Sigmoid colon (tissue), 7 donors: ENCODE measurements around the gene WDR37. TPM values are rescaled to one million over a fixed set of nuclear protein-coding genes. Genes with fewer than 3 reads are reported as not detected.

Source experiments
- DNase-seq: peaks from one replicate; pipeline ENCODE4 v3.0.0-alpha.2; 2019
- H3K27ac ChIP-seq, 4 donors: fragments of 200-600 bp; sonication (generic); one replicate each; pipeline ENCODE4 v1.5.1; 2016 to 2019; ENCODE audit warnings: mild to moderate bottlenecking in 1 of 4
- H3K27me3 ChIP-seq, 3 donors: fragments of 200-600 bp; sonication (generic); one replicate each; pipeline ENCODE4 v1.5.1; 2019; ENCODE audit warnings: mild to moderate bottlenecking in 1 of 3
- H3K36me3 ChIP-seq, 4 donors: fragments of 200-600 bp; sonication (generic); one replicate each; pipeline ENCODE4 v1.5.1; 2016 to 2019
- H3K4me1 ChIP-seq, 4 donors: fragments of 200-600 bp; sonication (generic); one replicate each; pipeline ENCODE4 v1.5.1; 2017 to 2019
- H3K4me3 ChIP-seq, 4 donors: fragments of 200-600 bp; sonication (generic); one replicate each; pipeline ENCODE4 v1.5.1; 2017 to 2019; ENCODE audit warnings: mild to moderate bottlenecking in 2 of 4, moderate library complexity in 1 of 4
- H3K9me3 ChIP-seq, 4 donors: fragments of 200-600 bp in 3 of 4; sonication (generic) in 3 of 4; one replicate each; pipeline versions ENCODE4 v1.5.1 to v1.6.1; 2013 to 2019
- CTCF ChIP-seq, 4 experiments: fragments of 450-650 bp in 3 of 4; fragments of 200-600 bp in 1 of 4; IDR thresholded peaks; one replicate each; pipeline ENCODE4 v1.5.1; 2016 to 2019; ENCODE audit warnings: antibody characterized with exemption in 4 of 4, mild to moderate bottlenecking in 3 of 4, moderate library complexity in 2 of 4
- EP300 ChIP-seq, 4 donors: sonication (generic); formaldehyde crosslinking; IDR thresholded peaks; one replicate each; pipeline ENCODE4 v1.6.1; 2017; ENCODE audit warnings: antibody characterized with exemption in 4 of 4
- POLR2A ChIP-seq, 2 donors: fragments of 450-650 bp; IDR thresholded peaks; one replicate each; pipeline ENCODE4 v1.6.1; 2016; ENCODE audit warnings: antibody characterized with exemption in 2 of 2, mild to moderate bottlenecking in 2 of 2, moderate library complexity in 2 of 2
- POLR2AphosphoS5 ChIP-seq, 4 donors: sonication (generic); formaldehyde crosslinking; IDR thresholded peaks; one replicate each; pipeline ENCODE4 v1.6.1; 2017; ENCODE audit warnings: antibody characterized with exemption in 4 of 4
- WGBS, 2 donors: extraction: QIAGEN DNeasy Blood & Tissue Kit; methylation state at CpG; one replicate each; pipeline ENCODE4 v1.1.7; 2013; 5-methylcytosine and 5-hydroxymethylcytosine counted together
- intact Hi-C: fragments of 100-400 bp; cut with DNase I; formaldehyde crosslinking; loops from one replicate; pipeline ENCODE4 v1.15.1; 2023
- polyA plus RNA-seq, 3 donors: library from polyadenylated mRNA; stranded (reverse); fragments of 200-250 nt; gene quantifications; one replicate each; pipeline ENCODE4 v1.2.3, GENCODE V29; 2013
- total RNA-seq, 4 donors: library from RNA; depleted of rRNA; stranded (reverse); fragments of >200 nt; gene quantifications; one replicate each; pipeline ENCODE4 v1.1.0, GENCODE V29; 2016
- donor health status: healthy with polysubstance abuse.
- donor health status: Bipolar disorder and iron deficiency.
- donor health status: healthy.

WDR37 gene
- total and polyA plus RNA-seq, 7 donors: 5.4 to 25.5 (median 10.6) TPM

DNA sequence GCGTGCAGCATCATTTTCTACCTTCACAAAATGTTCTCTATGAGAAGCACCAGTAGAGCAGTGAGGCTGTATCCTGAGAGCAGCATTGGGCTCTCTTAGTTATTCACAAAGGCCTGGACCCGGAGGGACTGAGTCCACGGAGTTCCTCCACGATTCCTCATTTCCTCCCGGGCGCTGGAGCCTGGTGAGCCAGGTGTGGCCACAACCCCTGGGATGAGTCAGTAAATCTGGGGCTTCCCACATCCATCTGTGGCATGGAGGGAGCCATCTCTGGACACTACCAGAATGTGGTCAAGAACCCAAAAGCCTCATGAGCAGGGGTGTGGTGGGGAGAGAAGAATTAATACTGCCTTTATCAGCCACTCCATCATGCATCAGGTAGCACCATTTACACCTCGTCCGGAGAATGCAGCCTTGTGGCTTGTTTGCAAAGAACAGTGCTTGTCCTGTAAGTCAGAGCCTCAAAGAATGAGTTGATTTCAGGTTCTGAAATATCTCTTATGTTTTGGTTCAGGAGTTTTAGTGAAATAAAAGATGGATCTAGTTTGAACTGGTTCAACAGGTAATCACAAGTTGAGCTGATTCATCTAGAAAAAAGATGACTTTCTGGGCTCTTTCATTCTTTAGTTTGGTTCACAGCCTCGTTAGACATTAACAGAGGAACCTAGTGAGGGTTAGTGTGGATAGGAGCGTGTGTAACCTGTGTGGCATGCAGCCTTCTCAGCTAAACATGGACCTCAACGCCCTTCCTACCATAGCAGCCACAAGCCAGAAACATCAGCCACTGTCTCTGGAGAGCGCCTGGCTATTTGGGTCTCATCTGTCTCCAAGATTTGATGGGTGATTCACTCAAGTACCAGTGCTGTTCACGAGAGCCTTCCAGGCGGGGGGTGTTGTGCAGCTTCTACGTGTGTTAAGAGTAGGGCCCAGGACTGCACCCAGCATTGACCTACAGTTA is 95.2 kb downstream of the WDR37 start:
- TF ChIP-seq CTCF (IDR thresholded peaks at IDR 0.05) (no peak), POLR2AphosphoS5 (IDR thresholded peaks at IDR 0.05) (no peak), POLR2A (IDR thresholded peaks at IDR 0.05) (no peak), EP300 (IDR thresholded peaks at IDR 0.05) (no peak)

DNA sequence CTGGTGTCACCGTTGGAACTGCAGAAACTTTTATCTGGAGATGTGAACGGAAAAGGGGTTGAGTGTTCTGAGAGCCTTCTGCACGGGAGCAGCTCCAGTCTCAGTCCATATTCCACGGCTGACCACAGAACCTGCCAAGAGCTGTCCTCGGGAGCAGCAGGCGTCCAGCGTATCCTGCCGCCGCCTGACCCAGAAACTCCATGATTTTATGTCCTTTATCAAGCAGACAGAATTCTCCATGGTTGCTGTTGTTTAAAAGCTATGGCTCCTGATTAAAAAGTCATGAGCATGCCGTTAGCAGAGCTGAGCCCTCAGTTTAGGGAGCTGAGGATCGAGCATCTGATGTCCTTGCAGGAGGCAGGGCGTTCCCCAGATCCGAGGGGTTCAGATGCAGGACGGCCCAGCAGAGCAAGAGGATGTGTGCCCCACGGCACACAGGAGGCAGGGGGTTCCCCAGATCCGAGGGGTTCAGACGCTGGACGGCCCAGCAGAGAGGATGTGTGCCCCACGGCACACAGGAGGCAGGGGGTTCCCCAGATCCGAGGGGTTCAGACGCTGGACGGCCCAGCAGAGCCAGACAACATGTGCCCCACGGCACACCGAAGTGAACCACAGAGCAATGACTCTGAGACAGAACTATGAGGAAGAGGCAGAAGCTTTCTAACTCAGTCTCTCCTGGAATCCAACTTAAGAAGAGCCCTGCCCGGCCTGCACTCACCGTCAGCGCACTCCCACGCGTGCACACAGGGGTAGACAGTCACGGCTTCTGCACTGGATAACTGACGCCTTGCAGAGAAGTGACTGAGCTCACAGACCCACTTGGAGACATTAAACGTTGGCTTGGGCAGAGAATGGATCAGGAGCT is 96.4 kb downstream of the WDR37 start:
- TF ChIP-seq POLR2AphosphoS5 (IDR thresholded peaks at IDR 0.05) (no peak), POLR2A (IDR thresholded peaks at IDR 0.05) (no peak), CTCF (IDR thresholded peaks at IDR 0.05) (no peak), EP300 (IDR thresholded peaks at IDR 0.05) (no peak)
- H3K4me3 ChIP-seq: no peak overlapping the region
- intact Hi-C loops: no loop called here
- no peaks in the 10 kb centered on the region for H3K9me3 ChIP-seq
- no peak overlapping the region for H3K27ac ChIP-seq
- H3K27me3 ChIP-seq: no peaks in the 10 kb centered on the region
- no peaks in the 10 kb centered on the region for H3K4me1 ChIP-seq
- H3K36me3 ChIP-seq: no peaks in the 10 kb centered on the region
- 92 to 93% methylated on average over 32 of the region's 32 CpGs for WGBS, 2 donors
- peak; percentile 41 for DNase-seq

More for the DNA sequence above, 95.2 kb downstream of the WDR37 start:
- no peaks in the 10 kb centered on the region for H3K36me3 ChIP-seq
- 85 to 86% methylated on average over 15 of the region's 15 CpGs for WGBS, 2 donors
- H3K4me3 ChIP-seq: no peak overlapping the region
- H3K27me3 ChIP-seq: no peaks in the 10 kb centered on the region
- H3K4me1 ChIP-seq: no peaks in the 10 kb centered on the region
- H3K27ac ChIP-seq: no peak overlapping the region
- H3K9me3 ChIP-seq: no peaks in the 10 kb centered on the region
- peak; percentile 46 for DNase-seq
- intact Hi-C loops: no loop called here

DNA sequence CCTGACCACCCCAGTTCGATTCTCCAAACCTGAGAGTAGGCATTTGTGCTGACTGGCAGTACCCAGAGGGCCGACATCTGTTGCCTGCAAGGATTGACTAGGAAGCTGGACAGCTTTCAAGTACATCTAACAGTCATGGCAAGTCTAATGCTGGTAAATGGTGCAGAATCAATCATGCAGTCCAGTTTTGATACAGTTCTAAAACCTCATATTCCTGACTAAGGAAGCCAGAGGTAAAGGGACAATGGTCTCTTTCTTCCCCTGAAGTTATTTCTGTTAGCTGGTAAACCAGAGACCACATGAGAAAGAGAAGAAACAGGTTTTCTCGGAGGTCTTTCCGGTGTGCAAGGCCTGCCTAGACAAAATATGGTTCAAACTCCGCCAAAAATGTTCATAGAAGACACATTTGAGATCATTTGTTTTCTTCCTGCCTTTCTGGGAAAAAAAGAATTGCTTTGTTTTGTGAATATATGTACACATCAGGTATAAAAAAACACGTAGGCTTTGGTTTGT is 97.1 kb downstream of the WDR37 start:
- no peaks in the 10 kb centered on the region for H3K27me3 ChIP-seq
- H3K9me3 ChIP-seq: no peaks in the 10 kb centered on the region
- peak; percentile 28 for DNase-seq
- 90% methylated on average over 6 of the region's 6 CpGs for WGBS, 2 donors
- intact Hi-C loops: no loop called here
- no peaks in the 10 kb centered on the region for H3K4me1 ChIP-seq
- H3K27ac ChIP-seq: no peak overlapping the region
- no peaks in the 10 kb centered on the region for H3K36me3 ChIP-seq
- TF ChIP-seq CTCF (IDR thresholded peaks at IDR 0.05): no peak
- TF ChIP-seq POLR2A (IDR thresholded peaks at IDR 0.05): no peak
- no peak for TF ChIP-seq EP300 (IDR thresholded peaks at IDR 0.05)
- TF ChIP-seq POLR2AphosphoS5 (IDR thresholded peaks at IDR 0.05): no peak
- H3K4me3 ChIP-seq: no peak overlapping the region

GRCh38 chr10:1153805-1154351 is 97.7 kb downstream of the WDR37 start:
- no peaks in the 10 kb centered on the region for H3K36me3 ChIP-seq
- no peak overlapping the region for H3K4me3 ChIP-seq
- no peak for TF ChIP-seq CTCF (IDR thresholded peaks at IDR 0.05)
- TF ChIP-seq EP300 (IDR thresholded peaks at IDR 0.05): no peak
- no peak for TF ChIP-seq POLR2AphosphoS5 (IDR thresholded peaks at IDR 0.05)
- no peak for TF ChIP-seq POLR2A (IDR thresholded peaks at IDR 0.05)
- WGBS, 2 donors: 81 to 90% methylated on average over 20 of the region's 20 CpGs
- H3K27ac ChIP-seq: no peak overlapping the region
- H3K4me1 ChIP-seq: no peaks in the 10 kb centered on the region
- peak; percentile 38 for DNase-seq
- intact Hi-C loops: no loop called here
- H3K27me3 ChIP-seq: no peaks in the 10 kb centered on the region
- H3K9me3 ChIP-seq: no peaks in the 10 kb centered on the region
